HG03095 (cell line): ENCODE results near the gene KLHL34.

Experiments used
- ATAC-seq: cut with Tn5 transposase; IDR thresholded peaks from one replicate; pipeline ENCODE4 v1.9.1; 2021; ENCODE audit warnings: moderate library complexity; ENCODE audit not compliant: unreplicated experiment

The KLHL34 gene

GRCh38 chrX:21655901-21656586 is 2.1 kb downstream of the KLHL34 start:
- no peak for ATAC-seq

- ATAC-seq: no peak
Measured at GRCh38 chrX:21645886-21646285, 12.2 kb downstream of the KLHL34 start.

- no peak for ATAC-seq
Measured at GRCh38 chrX:21645431-21645830, 12.7 kb downstream of the KLHL34 start.

DNA sequence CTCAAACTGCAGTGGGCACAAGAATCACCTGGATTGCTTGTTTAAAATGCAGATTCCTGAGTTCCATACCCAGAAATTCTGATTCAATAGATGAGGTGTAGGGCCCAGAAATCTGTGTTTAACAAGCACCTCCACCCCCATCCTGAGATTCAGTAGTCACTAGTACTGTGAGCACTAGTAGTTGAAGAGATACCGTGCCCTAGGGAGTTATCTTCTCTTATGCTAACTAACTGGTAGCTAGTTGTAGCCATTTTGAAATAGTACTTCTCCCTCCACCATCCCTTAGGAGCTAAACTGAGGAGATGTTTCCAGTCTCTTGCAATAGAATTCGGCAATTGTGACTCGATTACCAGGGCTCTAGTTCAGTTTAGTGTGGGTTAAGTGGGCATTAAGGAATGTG is 18.4 kb downstream of the KLHL34 start:
- ATAC-seq: no peak

- ATAC-seq: no peak
Measured at GRCh38 chrX:21638311-21638710, 19.8 kb downstream of the KLHL34 start.

DNA sequence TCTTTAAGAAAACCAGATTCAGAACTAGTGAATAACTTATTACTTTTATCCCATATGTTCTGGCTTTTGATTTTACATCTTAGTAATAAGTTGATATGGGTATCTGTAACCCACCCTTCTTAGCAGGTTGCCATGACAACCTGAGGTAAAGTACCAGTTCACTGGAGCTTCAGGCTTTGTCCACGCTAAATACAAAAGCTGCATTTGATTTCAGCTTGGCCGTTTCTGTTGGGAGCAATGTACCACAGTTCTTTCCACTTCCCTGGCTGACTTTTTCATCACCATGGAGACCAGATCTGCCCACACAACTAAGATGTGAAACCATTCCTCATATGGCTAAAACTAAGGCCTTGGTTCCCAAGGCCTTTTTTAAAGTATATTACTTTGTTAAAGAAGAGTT is 26.1 kb downstream of the KLHL34 start:
- no peak for ATAC-seq

GRCh38 chrX:21623778-21624501 is 34.2 kb downstream of the KLHL34 start:
- no peak for ATAC-seq

DNA sequence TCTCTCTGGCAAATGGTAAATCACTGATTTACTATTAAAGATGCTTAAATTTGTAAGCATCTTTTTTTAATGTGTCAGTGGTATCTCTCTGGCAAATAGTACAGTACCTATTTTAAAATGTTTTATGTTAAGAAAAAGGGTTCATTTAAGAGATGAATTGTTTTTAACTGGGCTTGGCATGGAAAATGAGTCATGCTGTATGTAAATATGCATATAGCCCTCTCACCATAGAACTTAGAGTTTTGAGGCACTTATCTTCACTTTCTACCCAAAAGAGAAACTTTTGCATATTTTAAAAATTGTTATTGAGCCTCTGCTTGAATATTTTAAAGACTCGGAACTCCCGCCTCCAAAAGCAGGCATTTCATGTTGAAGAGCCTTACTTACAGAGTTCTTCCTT is 37.9 kb downstream of the KLHL34 start:
- ATAC-seq: no peak

DNA sequence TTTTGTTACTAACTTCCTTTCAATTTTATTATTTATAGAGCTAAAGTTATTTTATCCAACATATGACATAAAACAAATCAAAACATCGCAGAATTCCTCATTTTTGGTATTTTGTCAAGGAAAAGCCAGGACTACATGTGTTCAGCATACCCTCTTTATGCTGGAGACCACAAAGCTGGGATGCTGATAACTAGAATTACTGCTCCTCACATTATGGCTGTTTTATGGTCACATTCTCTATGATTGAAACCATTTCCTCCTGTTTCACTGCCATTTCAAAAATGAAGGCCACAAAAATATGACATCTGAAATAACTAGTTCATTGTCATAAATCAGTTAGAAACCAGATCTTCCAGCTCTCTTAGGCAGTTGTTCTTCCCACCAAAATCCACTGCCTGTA is 41.7 kb downstream of the KLHL34 start:
- ATAC-seq: no peak

DNA sequence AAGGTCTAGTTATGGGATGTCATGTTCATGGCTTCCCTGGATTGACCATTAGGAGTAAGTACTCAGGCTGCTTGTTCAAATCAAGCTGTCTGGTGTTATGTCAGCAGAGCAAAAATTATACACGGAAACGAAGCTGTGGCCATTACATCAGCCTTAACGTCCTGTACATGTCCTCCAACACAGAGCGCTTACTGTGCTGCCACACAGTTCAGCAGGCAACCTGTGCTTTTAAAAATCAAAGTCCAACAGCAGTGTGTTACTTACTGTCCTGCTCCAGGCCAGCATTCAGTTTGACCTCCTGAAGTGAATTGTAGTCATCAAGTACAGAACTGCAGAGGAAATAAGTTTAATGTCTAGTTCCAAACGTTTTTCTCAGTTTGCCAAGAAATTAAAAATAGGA is 46.0 kb downstream of the KLHL34 start:
- no peak for ATAC-seq

DNA sequence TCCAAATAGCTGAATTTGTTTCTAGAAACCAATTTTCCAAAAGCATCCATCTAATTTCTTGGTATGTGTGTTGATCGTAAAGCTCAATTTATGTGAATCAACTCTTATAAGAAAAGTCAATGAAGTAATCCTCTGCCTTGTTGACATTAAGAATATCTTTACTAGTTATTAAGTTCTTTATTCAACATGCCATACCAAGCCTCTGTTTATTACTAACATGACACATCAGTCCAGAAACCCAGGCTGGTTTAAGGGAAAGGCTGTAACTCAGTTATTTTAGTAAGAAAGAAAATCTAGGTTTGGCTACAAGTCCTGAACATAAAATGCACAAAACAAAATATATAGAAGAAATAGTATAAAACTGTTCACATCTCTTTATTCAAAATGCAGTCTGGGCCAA is 48.0 kb downstream of the KLHL34 start:
- ATAC-seq: no peak

GRCh38 chrX:21606002-21606401 is 52.1 kb downstream of the KLHL34 start:
- ATAC-seq: no peak
